Right atrium auricular region (tissue), 2 donors: ENCODE data around the gene SMG7. TPM values are rescaled to one million over a fixed set of nuclear protein-coding genes. Genes with fewer than 3 reads are reported as not detected.

Experiments used
- DNase-seq: peaks from one replicate; pipeline ENCODE4 v3.0.0-alpha.2; 2019; ENCODE audit warnings: low spot score
- H3K27ac ChIP-seq, 2 donors: fragments of 200-600 bp; sonication (generic); 1 replicate in 1 of 2; 2 replicates in 1 of 2; pipeline ENCODE4 v1.5.1; 2016 to 2019
- H3K27me3 ChIP-seq, 2 donors: fragments of 200-600 bp; sonication (generic); one replicate each; pipeline versions ENCODE4 v1.5.1 to v1.6.0; 2017 to 2019
- H3K36me3 ChIP-seq: fragments of 200-600 bp; sonication (generic); one replicate; pipeline ENCODE4 v1.5.1; 2016
- H3K4me1 ChIP-seq, 2 donors: fragments of 200-600 bp; sonication (generic); one replicate each; pipeline versions ENCODE4 v1.5.1 to v1.6.0; 2017 to 2019
- H3K4me3 ChIP-seq, 2 donors: fragments of 200-600 bp; sonication (generic); 1 replicate in 1 of 2; 2 replicates in 1 of 2; pipeline ENCODE4 v1.5.1; 2017 to 2019; ENCODE audit warnings: mild to moderate bottlenecking in 1 of 2, moderate library complexity in 1 of 2
- H3K9me3 ChIP-seq, 2 donors: fragments of 200-600 bp; sonication (generic); one replicate each; pipeline ENCODE4 v1.5.1; 2019
- total RNA-seq, 2 donors: library from RNA; depleted of rRNA; stranded (reverse); fragments of >200 nt; gene quantifications; one replicate each; pipeline ENCODE4 v1.1.0, GENCODE V29; 2016
- TF ChIP-seq, protein P1 (sequence below), 2 donors: fragments of 200-600 bp; sonication (generic); IDR thresholded peaks; one replicate each; pipeline ENCODE4 v1.5.1; 2019; ENCODE audit warnings: antibody characterized with exemption in 2 of 2

The SMG7 gene
- total RNA-seq, 2 donors from 2014 or later = 42.0 to 43.6 TPM

DNA sequence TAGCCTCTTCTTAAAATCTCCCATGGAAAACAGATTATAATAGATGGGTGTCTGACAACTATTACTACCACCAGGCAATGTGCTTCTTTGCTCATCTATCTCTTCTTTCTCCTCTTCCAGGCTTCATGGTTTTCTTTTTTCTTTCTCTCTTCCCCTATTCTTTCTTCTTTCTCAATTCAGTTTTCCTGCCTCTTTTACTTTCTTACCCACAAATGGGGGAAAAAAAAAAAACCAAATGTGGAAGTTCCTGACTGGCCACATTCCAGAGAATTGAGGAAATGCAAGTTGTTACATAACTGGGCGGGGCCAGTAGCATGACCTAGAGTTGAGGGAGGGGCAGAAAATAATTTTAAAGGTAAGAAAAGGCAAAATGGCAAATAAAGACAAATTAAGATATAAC, 10.9 kb upstream of the SMG7 start:
- Histone ChIP-seq H3K4me1 (no peaks in the 10 kb centered on the region), H3K36me3 (no peaks in the 10 kb centered on the region), H3K4me3 (no peak overlapping the region), H3K9me3 (no peaks in the 10 kb centered on the region), H3K27me3 (no peaks in the 10 kb centered on the region), H3K27ac (no peak overlapping the region)
- no peak for DNase-seq
- TF ChIP-seq, protein P1, sequence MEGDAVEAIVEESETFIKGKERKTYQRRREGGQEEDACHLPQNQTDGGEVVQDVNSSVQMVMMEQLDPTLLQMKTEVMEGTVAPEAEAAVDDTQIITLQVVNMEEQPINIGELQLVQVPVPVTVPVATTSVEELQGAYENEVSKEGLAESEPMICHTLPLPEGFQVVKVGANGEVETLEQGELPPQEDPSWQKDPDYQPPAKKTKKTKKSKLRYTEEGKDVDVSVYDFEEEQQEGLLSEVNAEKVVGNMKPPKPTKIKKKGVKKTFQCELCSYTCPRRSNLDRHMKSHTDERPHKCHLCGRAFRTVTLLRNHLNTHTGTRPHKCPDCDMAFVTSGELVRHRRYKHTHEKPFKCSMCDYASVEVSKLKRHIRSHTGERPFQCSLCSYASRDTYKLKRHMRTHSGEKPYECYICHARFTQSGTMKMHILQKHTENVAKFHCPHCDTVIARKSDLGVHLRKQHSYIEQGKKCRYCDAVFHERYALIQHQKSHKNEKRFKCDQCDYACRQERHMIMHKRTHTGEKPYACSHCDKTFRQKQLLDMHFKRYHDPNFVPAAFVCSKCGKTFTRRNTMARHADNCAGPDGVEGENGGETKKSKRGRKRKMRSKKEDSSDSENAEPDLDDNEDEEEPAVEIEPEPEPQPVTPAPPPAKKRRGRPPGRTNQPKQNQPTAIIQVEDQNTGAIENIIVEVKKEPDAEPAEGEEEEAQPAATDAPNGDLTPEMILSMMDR (IDR thresholded peaks at IDR 0.05) = no peak

DNA sequence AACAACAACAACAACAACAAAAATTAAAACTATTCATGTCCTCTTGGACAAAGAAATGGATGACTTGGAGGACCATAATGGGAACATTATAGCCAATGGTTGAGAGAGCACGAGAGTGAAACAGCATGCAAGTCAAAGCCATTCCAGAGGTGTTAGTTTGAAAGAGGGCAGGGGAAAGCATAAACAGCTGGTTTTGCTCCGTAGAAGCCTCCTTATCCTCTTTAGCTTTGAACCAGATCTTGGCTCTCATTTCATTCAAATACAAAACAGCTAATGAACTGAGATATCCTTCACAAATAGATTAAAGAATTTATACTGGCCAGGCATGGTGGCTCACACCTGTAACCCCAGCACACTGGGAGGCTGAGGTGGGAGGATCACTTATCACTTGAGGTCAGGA, 8.7 kb upstream of the SMG7 start:
- no peaks in the 10 kb centered on the region for H3K4me1 ChIP-seq
- no peak overlapping the region for H3K4me3 ChIP-seq
- no peak overlapping the region for H3K27ac ChIP-seq
- no peak for DNase-seq
- no peaks in the 10 kb centered on the region for H3K36me3 ChIP-seq
- H3K27me3 ChIP-seq = no peaks in the 10 kb centered on the region
- H3K9me3 ChIP-seq = no peaks in the 10 kb centered on the region
- TF ChIP-seq, protein P1 (IDR thresholded peaks at IDR 0.05) = no peak

DNA sequence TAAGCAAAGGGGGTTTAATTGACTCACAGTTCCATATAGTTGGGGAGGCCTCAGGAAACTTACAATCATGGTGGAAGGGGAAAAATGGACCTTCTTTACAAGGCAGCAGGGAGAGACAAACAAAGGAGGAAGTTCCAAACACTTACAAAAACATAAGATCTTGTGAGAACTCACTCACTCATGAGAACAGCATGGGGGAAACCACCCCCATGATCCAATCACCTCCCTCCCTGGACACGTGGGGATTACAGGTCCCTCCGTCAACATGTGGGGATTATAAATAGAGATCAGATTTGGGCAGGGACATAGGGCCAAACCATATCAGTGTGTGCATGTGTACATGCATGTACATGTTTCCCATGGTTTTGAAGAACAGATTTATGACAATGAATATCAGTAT, 5.5 kb upstream of the SMG7 start:
- Histone ChIP-seq H3K9me3 (no peaks in the 10 kb centered on the region), H3K36me3 (no peaks in the 10 kb centered on the region), H3K4me3 (no peak overlapping the region), H3K4me1 (peaks cover 0 to 6% of the 10 kb centered on the region in 2 donors), H3K27ac (no peak overlapping the region), H3K27me3 (no peaks in the 10 kb centered on the region)
- TF ChIP-seq, protein P1 (IDR thresholded peaks at IDR 0.05) = no peak
- no peak for DNase-seq

DNA sequence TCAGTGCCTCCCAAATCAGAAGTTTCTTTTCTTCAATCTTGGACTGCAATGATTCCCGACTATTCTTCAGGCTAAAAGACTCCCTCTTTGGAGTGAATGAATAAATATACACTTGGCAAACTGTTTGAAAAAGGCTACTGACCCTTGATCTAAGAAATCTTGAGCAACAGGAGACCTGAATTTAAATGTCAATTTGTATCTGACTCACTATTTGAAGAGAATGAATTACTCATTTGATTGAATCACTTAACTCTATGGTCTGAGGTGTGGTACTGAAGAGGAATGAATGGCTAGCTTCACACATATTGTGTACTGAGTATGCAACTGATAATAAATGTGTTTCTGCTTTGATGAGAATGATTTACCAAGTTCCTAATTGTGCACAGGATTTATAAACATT, 4.6 kb upstream of the SMG7 start:
- no peak for DNase-seq

DNA sequence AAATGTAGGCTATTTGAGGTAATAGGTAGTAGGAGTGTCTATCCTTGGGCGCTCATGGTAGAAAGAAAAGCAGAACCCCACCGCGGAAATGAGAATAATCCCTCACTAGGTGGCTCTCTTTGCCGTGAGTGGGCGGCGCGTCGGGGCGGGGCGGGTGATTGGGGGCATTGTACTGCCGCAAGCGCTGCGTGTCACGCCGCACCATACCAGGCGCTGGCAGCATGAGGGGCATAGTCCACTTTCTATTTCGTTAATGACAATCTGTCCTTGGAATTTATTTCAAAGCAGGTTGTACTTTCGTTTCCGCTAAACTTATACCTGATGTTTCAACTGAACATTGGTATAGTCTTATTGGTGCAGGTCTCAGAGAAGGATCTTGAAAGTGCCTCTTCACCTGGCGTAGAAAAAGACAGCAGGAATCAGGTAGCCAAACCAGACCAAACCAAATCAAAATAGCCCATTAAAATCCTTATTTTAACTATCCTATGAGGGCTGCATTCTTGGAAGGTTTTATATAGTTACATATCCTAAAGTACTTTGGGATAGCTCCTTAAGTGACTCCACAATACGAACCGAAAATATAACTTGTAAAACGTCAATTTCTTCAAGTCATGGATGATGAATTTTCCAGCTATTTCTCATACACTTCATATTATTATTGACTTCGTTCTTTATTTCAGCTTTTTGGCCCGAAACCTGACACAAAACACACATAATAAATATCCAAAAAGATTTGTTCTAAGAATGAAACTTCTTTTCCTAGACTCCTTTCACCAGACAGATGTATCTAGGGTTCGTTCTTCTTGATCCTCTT, 1.9 kb upstream of the SMG7 start:
- H3K4me3 ChIP-seq = peak overlapping the region; percentile 91 to 98
- peak overlapping the region; percentile 95 to 98 for H3K27ac ChIP-seq
- TF ChIP-seq, protein P1 (IDR thresholded peaks at IDR 0.05) = peak; percentile 38 to 80
- no peaks in the 10 kb centered on the region for H3K9me3 ChIP-seq
- peaks cover 0 to 27% of the 10 kb centered on the region in 2 donors for H3K4me1 ChIP-seq
- H3K27me3 ChIP-seq = no peaks in the 10 kb centered on the region
- H3K36me3 ChIP-seq = no peaks in the 10 kb centered on the region
- DNase-seq = peak; percentile 91

More for the DNA sequence above, 4.6 kb upstream of the SMG7 start:
- H3K36me3 ChIP-seq = no peaks in the 10 kb centered on the region
- H3K4me3 ChIP-seq = no peak overlapping the region
- no peak overlapping the region for H3K27ac ChIP-seq
- TF ChIP-seq, protein P1 (IDR thresholded peaks at IDR 0.05) = no peak
- H3K27me3 ChIP-seq = no peaks in the 10 kb centered on the region
- peaks cover 0 to 6% of the 10 kb centered on the region in 2 donors for H3K4me1 ChIP-seq
- H3K9me3 ChIP-seq = no peaks in the 10 kb centered on the region
